A673 (cell line): ENCODE results near the gene METTL26. TPM values are rescaled to one million over a fixed set of nuclear protein-coding genes. Genes with fewer than 3 reads are reported as not detected.

Experiments
- BruUV-seq: library from RNA; stranded (reverse); fragments of 400-500 nt; replicated peaks from 2 replicates; lab custom pipeline; 2021; lab: Mats Ljungman, UMichigan
- CTCF ChIA-PET: fragments of 300-600 bp; sonication (Branson Sonifier 250); formaldehyde crosslinking; loops from one replicate; lab custom pipeline; 2022; ENCODE audit warnings: antibody characterized with exemption; lab: Charles Lee
- POLR2A ChIA-PET: fragments of 300-600 bp; sonication (Branson Sonifier 250); formaldehyde crosslinking; loops from one replicate; lab custom pipeline; 2022; ENCODE audit warnings: antibody characterized with exemption; ENCODE audit not compliant: low non-redundant PET; lab: Charles Lee
- DNase-seq: peaks from one replicate; pipeline ENCODE4 v3.0.0-alpha.2; 2015; ENCODE audit warnings: low spot score
- H3K27ac ChIP-seq: fragments of 200-600 bp; sonication (generic); 2 replicates; pipeline ENCODE4 v1.5.1; 2016; ENCODE audit warnings: mixed run types, low read depth, mild to moderate bottlenecking, mixed read lengths, antibody characterized with exemption, low read length; ENCODE audit not compliant: poor library complexity, severe bottlenecking
- H3K27me3 ChIP-seq: fragments of 200-600 bp; sonication (generic); replicated peaks from 2 replicates; pipeline ENCODE4 v1.6.1; 2017; ENCODE audit warnings: mixed run types, low read depth, mild to moderate bottlenecking, mixed read lengths, antibody characterized with exemption, low read length; ENCODE audit not compliant: insufficient read depth, poor library complexity
- H3K36me3 ChIP-seq: fragments of 200-600 bp; sonication (generic); 2 replicates; pipeline ENCODE4 v1.6.1; 2016; ENCODE audit warnings: mixed run types, mild to moderate bottlenecking, mixed read lengths, antibody characterized with exemption, low read length; ENCODE audit not compliant: insufficient read depth, poor library complexity, severe bottlenecking
- H3K4me1 ChIP-seq: fragments of 200-600 bp; sonication (generic); 2 replicates; pipeline ENCODE4 v1.6.1; 2017; ENCODE audit warnings: mixed run types, mild to moderate bottlenecking, mixed read lengths, antibody characterized with exemption, low read length; ENCODE audit not compliant: insufficient read depth, poor library complexity, severe bottlenecking
- H3K4me3 ChIP-seq: fragments of 200-600 bp; sonication (generic); 2 replicates; pipeline ENCODE4 v1.5.1; 2016; ENCODE audit warnings: low read depth, mixed run types, mild to moderate bottlenecking, mixed read lengths, low read length; ENCODE audit not compliant: poor library complexity, severe bottlenecking
- H3K9me3 ChIP-seq: fragments of 200-600 bp; sonication (generic); 2 replicates; pipeline ENCODE4 v1.6.1; 2016; ENCODE audit warnings: mixed run types, low read depth, mild to moderate bottlenecking, mixed read lengths, antibody characterized with exemption, low read length; ENCODE audit not compliant: poor library complexity, severe bottlenecking
- EZH2 ChIP-seq: fragments of 200-600 bp; sonication (generic); IDR thresholded peaks from 2 replicates; pipeline ENCODE4 v1.6.1; 2017; ENCODE audit warnings: borderline replicate concordance, low read depth, mild to moderate bottlenecking, mixed read lengths, antibody characterized with exemption, low read length; ENCODE audit not compliant: poor library complexity, severe bottlenecking
- intact Hi-C: fragments of 100-400 bp; cut with micrococcal nuclease; formaldehyde crosslinking; loops from one replicate; pipeline ENCODE4 v1.10.0; 2022; ENCODE audit not compliant: unreplicated experiment
- total RNA-seq: library from RNA; stranded (reverse); gene quantifications from 2 replicates; pipeline ENCODE4 v1.2.3, GENCODE V29; 2021
- TF ChIP-seq, protein P1 (sequence below): fragments of 300-800, 200-600 bp; sonication (generic); conservative IDR thresholded peaks from 2 replicates; pipeline ENCODE4 v1.5.1; 2017; ENCODE audit warnings: low read depth, mild to moderate bottlenecking, antibody characterized with exemption, low read length, moderate library complexity, mixed read lengths

Gene METTL26
- total RNA-seq, 1 experiment from 2014 or later: 138 TPM

- no peaks in the 10 kb centered on the region for H3K4me1 ChIP-seq
- H3K36me3 ChIP-seq: no peaks in the 10 kb centered on the region
- DNase-seq: no peak
- H3K27me3 ChIP-seq: no peaks in the 10 kb centered on the region
- no peak overlapping the region for H3K27ac ChIP-seq
- H3K9me3 ChIP-seq: no peaks in the 10 kb centered on the region
- TF ChIP-seq, protein P1, sequence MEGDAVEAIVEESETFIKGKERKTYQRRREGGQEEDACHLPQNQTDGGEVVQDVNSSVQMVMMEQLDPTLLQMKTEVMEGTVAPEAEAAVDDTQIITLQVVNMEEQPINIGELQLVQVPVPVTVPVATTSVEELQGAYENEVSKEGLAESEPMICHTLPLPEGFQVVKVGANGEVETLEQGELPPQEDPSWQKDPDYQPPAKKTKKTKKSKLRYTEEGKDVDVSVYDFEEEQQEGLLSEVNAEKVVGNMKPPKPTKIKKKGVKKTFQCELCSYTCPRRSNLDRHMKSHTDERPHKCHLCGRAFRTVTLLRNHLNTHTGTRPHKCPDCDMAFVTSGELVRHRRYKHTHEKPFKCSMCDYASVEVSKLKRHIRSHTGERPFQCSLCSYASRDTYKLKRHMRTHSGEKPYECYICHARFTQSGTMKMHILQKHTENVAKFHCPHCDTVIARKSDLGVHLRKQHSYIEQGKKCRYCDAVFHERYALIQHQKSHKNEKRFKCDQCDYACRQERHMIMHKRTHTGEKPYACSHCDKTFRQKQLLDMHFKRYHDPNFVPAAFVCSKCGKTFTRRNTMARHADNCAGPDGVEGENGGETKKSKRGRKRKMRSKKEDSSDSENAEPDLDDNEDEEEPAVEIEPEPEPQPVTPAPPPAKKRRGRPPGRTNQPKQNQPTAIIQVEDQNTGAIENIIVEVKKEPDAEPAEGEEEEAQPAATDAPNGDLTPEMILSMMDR: no peak
- no peak for TF ChIP-seq EZH2
- no TSS peak for BruUV-seq
- ChIA-PET POLR2A (no interaction called here), CTCF (interaction anchor here (0.6 kb wide), 1 partner anchor 30 kb away, joined by 4 read pairs; no protein-coding TSS in a partner anchor)
- no peak overlapping the region for H3K4me3 ChIP-seq
- intact Hi-C loops: no loop called here
These were observed 26.8 kb downstream of the METTL26 start for GRCh38 chr16:609316-609715.

DNA sequence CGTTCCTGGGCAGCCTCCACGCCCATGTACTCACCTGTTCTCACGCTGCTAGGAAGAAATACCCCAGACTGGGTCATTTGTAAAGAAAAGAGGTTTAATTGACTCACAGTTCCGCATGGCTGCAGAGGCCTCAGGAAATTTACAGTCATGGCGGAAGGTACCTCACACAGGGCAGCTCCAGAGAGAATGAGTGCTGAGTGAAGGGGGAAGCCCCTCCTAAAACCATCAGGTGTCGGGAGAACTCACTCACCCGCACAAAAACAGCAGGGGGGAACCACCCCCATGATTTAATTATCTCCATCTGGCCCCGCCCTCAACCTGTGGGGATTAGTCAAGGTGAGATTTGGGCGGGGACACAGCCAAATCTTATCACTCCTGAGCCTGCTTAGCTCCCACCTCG lies 28.1 kb downstream of the METTL26 start:
- no peak for DNase-seq
- POLR2A ChIA-PET: no interaction called here

DNA sequence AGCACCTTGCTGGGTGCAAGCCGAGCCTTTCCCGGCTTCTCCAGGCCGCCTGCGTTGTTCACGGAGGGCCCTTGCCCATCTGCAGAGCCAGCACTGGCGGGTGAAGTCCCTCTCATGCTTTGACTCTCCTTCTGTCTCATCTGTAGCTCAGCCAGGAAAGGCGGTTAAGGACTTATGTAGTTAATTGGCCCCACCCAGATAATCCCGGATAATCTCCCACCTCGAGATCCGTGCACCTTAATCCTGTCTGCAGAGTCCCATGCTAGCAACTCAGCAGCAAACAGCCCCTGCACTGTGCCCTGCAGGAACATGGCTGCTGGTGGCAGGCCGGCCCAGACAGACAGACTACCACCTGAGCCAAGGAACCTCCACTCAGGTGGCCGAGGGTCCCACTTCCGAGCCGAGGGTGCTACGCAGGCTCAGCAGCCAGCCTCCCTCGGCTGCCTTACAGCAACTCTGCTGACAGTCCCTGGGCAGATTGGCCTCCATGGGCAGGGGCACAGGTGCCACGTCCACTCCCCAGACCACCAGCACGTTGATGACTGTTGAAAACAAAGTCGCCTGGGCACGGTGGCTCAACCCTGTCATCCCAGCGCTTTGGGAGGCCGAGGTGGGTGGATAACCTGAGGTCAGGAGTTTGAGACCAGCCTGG lies 29.3 kb downstream of the METTL26 start:
- H3K36me3 ChIP-seq: no peaks in the 10 kb centered on the region
- BruUV-seq: no TSS peak
- H3K9me3 ChIP-seq: no peaks in the 10 kb centered on the region
- H3K27ac ChIP-seq: no peak overlapping the region
- no peaks in the 10 kb centered on the region for H3K27me3 ChIP-seq
- TF ChIP-seq EZH2: no peak
- TF ChIP-seq, protein P1: no peak
- POLR2A ChIA-PET: no interaction called here
- H3K4me3 ChIP-seq: no peak overlapping the region
- no peak for DNase-seq
- no peaks in the 10 kb centered on the region for H3K4me1 ChIP-seq
- CTCF ChIA-PET: interaction anchor here (0.6 kb wide), 2 partner anchors 9 to 54 kb away, joined by 5 to 6 read pairs; no protein-coding TSS in a partner anchor
- intact Hi-C loops: no loop called here

More for the DNA sequence above, 28.1 kb downstream of the METTL26 start:
- H3K9me3 ChIP-seq: no peaks in the 10 kb centered on the region
- H3K4me3 ChIP-seq: no peak overlapping the region
- BruUV-seq: no TSS peak
- intact Hi-C loops: no loop called here
- H3K4me1 ChIP-seq: no peaks in the 10 kb centered on the region
- no peaks in the 10 kb centered on the region for H3K36me3 ChIP-seq
- H3K27me3 ChIP-seq: no peaks in the 10 kb centered on the region
- CTCF ChIA-PET: no interaction called here
- no peak overlapping the region for H3K27ac ChIP-seq
- TF ChIP-seq, protein P1: no peak
- TF ChIP-seq EZH2: no peak
